KOPT-K1 (cell line): ENCODE data around the gene TUBB6.

Experiments used
- H3K27ac ChIP-seq: fragments of 200-600 bp; sonication (generic); 2 replicates; pipeline ENCODE4 v1.5.1; 2016; ENCODE audit warnings: antibody characterized with exemption, mild to moderate bottlenecking, low read depth, low read length; ENCODE audit not compliant: poor library complexity, severe bottlenecking
- H3K36me3 ChIP-seq: fragments of 200-600 bp; sonication (generic); 2 replicates; pipeline ENCODE4 v1.5.1; 2017; ENCODE audit warnings: antibody characterized with exemption, mild to moderate bottlenecking, low read length, moderate library complexity; ENCODE audit not compliant: insufficient read depth
- H3K9me3 ChIP-seq: fragments of 200-600 bp; sonication (generic); 2 replicates; pipeline ENCODE4 v1.5.1; 2017; ENCODE audit warnings: antibody characterized with exemption, low read length, mild to moderate bottlenecking; ENCODE audit not compliant: insufficient read depth, poor library complexity, severe bottlenecking

Gene TUBB6

DNA sequence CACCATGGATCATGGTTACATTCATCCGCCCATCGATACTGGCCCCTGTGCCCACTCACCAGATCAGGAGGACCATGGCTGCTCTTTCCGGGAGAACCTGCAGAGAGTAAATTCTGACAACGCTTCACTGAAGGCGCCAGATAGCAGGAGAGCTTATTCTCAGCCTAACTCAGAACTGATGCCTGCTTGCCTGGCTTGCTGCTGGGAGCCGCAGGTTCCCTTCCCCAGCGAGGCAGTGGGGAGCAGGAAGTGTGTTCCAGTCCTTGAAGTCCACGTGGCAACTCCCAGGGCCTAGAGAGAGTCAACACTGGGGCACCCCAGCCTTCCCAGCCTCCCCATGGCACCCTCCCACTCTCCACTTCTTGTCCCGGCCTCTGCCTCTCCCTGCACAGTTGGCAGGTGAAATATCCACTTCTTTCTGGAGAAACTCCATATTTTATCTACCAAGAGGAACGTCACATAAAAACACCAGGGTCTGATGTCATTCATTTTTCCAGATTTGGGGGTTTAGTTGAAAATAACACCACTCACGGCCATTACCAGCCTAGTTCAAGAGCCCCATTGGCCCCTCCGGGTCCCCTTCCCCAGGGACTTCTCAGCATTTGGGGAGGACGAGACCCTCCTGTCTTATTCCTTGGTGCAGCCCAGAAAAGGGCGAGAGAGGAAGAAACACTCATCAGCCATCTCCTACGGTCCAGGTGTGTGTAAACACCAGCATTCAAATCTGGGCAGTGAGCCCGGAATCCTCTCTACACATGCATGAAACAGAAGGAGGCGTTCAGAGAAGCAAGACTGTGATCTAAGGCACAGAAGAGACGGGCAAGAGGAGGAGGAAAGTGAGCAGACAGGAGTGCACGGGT is 3.5 kb upstream of the TUBB6 start:
- Histone ChIP-seq H3K9me3 (peaks cover 15% of the 10 kb centered on the region), H3K27ac (no peak overlapping the region), H3K36me3 (no peaks in the 10 kb centered on the region)

DNA sequence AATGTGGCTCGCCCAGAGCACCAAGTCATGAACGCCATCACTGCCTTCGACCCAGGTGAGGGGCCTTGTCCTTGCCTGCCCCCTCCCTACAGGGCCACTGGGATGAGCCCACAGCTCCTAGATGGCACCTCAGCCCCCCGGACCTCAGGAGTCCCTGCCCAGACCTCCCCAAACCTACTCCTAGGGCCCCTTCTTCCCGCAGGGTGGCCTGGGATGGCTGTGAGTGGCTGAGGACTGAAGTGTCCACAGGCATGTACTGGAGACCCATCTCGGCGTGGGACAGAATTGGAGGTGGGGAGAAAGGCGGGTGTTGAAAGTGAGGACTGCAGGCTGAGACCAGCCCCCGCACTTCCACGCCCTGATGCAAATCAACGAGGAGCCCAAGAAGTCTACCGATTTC is 2.8 kb upstream of the TUBB6 start:
- no peaks in the 10 kb centered on the region for H3K36me3 ChIP-seq
- peaks cover 17% of the 10 kb centered on the region for H3K9me3 ChIP-seq
- no peak overlapping the region for H3K27ac ChIP-seq

DNA sequence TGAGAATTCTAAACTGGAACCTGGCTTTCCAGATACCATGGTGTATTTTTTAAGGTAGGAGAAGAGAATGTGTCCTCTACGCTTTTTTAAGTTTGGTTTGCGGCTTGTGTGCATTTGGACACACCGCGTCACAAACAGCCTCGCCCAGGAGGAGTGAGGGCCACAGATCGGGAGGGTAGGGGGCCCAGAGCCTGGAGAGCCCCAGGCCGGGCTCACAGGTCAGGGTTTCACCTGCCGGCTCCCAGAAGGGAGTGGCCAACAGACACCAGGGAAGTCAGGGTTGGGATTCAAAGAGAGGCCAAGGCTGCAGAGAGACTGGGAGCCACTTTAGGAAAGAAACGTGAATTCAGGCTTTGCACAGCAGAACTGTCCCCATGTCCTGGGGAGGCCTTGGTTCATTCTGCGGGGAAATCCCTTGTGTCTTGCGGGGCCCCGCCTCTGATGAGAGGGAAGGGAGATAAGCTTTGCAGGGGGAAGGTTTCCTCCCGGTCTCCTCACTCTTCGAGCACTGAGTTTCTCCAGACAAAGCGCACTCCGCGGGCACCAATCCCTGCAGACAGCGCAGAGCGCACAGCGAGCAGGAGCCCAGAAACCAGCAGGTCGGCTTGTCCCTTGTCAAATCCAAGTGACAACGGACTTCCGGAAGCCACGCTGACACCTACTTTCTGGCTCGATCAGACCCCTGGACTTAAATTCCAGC is 2.0 kb upstream of the TUBB6 start:
- Histone ChIP-seq H3K27ac (no peak overlapping the region), H3K36me3 (no peaks in the 10 kb centered on the region), H3K9me3 (peaks cover 17% of the 10 kb centered on the region)

DNA sequence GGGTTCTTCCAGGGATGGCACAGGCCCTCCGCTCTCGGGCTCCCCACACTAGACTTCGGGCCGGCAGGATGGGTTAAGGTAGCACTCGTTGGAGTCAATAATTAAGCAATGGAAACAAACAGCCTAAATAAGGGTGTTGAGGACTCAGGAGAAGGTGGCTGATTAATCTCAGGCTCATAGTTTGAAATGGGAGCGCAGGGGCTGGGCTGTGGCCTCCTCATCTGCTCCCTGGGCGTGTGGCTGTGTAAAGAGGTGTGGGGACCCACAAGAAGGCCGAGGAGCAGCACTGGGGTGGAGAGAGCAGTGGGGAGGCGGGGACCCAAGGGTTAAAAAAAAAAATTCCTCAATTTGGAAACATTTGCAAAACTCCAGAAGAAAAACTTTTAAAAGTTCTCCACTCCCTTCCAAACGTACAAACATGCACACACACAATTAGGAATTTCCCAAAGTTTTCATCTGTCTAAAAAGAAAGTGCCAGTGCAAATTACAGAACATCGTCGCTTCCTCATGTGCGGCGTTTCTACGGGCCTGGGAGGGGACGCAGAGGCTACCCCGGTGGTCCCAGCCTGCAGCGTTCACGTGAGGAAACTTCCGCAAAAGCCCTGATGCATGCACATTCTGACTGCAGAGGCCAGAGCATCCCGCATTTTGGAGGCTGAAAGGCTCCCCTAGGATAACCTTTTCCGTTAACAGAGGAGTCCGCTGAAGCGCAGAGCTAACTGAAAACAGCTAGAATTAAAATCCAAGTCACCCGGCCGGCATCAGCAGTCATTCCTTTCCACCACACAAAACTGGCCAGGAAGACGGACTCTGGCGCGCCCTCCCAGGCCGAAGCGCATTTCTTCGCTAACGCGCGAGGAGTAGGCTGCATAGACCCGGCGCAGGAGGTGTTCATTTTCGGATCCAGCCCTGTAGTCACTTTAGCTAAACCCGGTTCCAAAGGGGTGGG is 1.0 kb upstream of the TUBB6 start:
- Histone ChIP-seq H3K27ac (no peak overlapping the region), H3K36me3 (no peaks in the 10 kb centered on the region), H3K9me3 (peaks cover 26% of the 10 kb centered on the region)

DNA sequence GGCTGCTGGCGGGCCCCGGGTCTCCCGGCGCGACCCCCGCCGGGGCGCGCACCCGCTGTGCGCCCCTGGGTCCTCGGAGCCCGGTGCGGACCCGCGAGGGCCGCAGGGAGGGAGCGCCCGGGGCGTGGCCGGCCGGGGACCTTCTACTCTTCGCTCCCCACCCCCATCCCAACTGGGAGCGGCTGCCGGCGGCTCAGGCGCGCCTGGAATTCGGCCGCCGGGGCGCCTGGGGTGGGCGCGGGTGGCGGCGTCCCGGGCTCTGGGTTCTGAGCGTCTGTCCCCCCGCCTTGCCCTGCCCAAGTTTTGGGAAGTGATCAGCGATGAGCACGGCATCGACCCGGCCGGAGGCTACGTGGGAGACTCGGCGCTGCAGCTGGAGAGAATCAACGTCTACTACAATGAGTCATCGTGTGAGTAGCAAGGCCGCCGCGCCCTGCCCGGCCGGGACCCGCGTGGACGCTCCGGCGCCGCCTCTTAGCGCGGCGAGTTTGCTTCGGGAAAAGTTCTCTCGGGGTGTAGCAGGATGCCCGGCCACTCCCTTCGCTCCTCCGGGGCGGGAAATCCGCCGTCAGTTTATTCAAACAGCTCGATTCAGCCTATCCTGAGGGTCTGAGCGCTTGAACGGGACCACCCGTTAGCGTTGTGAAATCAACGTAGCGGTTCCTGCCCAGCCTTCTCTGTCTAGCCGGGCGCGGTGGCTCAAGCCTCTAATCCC is 502 bp downstream of the TUBB6 start:
- H3K27ac ChIP-seq, result no peak overlapping the region
- no peaks in the 10 kb centered on the region for H3K36me3 ChIP-seq
- H3K9me3 ChIP-seq, result peaks cover 33% of the 10 kb centered on the region

DNA sequence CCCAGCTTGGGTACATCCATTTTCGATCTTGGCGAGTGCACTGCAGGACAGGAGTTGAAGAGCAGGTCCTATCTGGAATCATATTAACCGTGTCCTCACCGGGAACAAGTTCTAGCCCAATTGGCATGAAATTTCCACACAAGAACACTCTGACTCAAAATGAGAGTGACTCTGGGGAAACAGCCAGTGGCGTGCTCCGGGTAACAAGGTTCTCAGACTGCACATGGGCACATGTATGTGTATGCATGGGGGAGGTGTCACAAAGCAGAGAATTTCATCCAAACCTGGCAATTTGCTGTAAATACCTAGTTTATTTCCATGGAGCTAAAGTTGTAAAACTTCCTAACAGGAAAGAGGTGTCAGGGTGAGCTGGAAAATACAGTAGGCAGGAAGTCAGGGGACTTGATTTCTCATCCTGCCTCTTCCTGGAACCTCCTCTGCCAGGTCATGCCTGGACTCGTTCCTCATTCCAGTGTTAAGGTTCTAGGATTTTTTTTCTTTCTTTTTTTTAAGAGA is 1.7 kb downstream of the TUBB6 start:
- Histone ChIP-seq H3K27ac (no peak overlapping the region), H3K36me3 (no peaks in the 10 kb centered on the region), H3K9me3 (peaks cover 33% of the 10 kb centered on the region)

DNA sequence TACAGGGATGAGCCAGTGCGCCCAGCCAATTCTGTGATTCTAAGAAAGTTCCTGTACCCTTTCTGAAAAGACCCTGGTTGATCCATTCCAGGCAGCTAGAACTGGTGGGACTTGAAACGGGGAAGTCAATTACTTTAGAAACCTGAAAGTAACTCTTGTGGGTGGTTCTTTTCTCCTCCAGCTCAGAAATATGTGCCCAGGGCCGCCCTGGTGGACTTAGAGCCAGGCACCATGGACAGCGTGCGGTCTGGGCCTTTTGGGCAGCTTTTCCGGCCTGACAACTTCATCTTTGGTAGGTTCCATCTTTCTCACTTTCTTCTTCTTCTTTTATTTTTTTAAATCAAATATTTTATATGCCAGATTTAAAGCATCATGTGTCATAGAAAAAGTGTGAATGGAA is 2.7 kb downstream of the TUBB6 start:
- Histone ChIP-seq H3K27ac (no peak overlapping the region), H3K36me3 (no peaks in the 10 kb centered on the region), H3K9me3 (peaks cover 33% of the 10 kb centered on the region)

DNA sequence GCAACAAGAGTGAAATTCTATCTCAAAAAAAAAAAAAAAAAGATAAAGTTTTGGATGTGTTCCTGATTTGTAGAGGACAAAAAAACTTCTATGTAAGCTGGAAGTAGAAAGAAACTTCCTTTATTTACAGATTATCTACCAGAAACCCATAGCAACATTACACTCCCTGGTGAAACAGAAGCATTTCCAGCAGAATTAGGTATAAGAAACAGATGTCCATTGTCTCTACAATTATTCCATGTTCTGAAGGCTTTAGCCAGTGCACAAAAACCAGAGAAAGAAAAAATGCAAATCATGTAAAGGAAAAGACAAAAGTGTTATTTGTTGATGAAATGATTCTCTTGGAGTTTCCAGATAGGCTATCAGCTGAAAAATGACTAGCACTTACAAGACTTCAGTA is 4.9 kb downstream of the TUBB6 start:
- Histone ChIP-seq H3K27ac (no peak overlapping the region), H3K9me3 (peaks cover 33% of the 10 kb centered on the region), H3K36me3 (no peaks in the 10 kb centered on the region)

DNA sequence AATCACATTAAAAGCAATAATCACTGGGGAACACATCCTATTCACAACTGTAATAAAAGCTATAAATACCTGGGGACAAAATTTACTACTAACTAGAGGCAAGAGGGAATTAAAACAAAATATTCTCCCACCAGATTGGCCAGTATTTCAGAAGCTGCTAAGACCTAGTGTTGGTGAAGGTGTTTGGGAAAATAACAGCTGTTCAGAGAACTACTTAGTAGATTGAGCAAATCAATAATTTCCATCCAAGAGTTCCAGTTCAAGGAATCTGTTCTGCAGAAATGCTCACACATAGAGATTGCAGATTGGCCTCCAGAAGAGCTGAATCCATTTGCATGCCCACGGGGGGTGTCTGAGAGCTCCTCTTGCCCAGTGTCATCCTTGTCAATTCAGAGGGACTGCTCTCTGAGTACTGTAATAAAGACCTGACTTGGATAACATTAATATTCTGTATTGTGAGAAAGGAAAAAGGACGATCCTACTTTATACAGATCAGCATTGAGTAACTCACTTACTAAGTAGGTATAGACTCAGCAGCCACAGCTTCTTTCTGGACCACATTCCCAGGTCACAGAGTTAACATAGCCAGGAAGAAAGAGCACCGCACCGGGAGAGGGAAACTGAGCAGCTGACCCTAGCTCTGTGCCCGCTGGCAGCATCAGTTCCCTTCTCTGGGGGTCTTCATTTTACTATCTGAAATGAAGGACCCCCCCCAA is 5.6 kb downstream of the TUBB6 start:
- H3K36me3 ChIP-seq, result no peaks in the 10 kb centered on the region
- H3K27ac ChIP-seq, result no peak overlapping the region
- peaks cover 27% of the 10 kb centered on the region for H3K9me3 ChIP-seq

DNA sequence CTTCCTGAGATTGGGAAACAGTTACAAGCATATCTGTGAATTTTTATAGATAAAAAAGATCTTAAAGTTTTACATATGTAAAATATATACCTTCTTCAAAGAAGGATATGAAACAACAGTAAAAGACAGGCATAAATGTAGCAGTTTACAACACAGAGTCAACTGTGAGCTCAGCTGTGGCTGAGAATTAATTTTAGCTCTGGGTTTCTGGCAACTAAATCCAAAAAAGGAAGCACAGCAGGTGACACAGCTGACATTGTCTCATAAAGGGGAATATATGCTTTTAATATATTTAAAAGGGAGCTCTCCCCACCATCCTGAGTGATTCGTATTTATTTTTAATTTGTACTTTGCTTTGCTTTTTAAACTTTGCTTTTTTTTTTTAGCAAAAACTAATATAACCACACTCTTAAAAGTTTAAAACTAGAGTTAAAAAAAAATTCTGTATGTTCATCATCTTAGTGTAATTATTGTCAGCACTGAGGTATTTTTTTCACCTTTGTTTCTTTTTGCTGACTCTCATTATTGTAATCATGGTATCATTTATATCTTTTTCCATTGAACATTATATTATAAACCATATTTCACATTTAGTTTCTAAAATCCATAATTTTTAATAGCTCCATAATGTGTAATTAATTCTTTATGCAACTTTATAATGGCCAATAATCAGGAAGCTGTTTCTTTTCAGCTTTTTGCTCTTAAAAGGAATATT is 6.7 kb downstream of the TUBB6 start:
- Histone ChIP-seq H3K27ac (no peak overlapping the region), H3K36me3 (no peaks in the 10 kb centered on the region), H3K9me3 (peaks cover 17% of the 10 kb centered on the region)

DNA sequence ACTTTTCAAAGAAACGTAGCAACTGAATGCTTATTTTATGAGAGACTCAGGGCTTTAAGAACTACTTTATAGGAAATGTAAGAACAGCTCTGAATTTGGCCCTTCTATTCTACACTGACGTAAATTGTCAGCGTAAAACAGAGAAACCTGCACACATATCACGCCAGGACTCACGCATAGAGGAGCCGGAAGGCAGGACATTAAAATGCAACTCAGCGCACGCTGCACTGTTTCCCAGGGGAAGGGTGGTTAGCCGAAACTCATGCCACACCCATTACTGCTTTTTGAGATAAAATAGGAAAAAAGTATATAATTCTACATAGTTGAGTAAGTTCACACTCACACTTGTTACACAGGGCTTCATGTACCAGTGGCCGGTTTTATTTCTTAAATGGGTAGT is 7.4 kb downstream of the TUBB6 start:
- Histone ChIP-seq H3K9me3 (peaks cover 16% of the 10 kb centered on the region), H3K36me3 (no peaks in the 10 kb centered on the region), H3K27ac (no peak overlapping the region)

DNA sequence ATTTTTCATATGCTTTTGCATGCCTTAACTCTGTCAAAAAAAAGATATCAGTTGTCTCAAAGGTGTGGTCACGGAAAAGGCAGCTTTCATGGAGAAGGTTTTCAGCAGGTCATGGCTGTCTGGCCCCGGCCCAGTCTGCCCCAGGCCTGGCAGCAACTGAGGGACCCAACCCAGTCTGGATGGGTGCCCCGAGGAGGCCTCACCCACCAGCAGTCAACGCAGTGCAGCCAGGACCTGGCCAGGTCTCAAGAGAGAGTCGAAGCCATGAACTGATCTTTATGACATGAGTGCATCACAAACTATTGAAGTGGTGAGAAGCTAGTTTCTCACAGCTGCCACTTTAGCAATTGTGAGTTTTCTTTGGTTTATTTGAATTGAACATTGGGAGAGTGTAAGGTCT is 7.9 kb downstream of the TUBB6 start:
- Histone ChIP-seq H3K27ac (no peak overlapping the region), H3K36me3 (no peaks in the 10 kb centered on the region), H3K9me3 (peaks cover 16% of the 10 kb centered on the region)

DNA sequence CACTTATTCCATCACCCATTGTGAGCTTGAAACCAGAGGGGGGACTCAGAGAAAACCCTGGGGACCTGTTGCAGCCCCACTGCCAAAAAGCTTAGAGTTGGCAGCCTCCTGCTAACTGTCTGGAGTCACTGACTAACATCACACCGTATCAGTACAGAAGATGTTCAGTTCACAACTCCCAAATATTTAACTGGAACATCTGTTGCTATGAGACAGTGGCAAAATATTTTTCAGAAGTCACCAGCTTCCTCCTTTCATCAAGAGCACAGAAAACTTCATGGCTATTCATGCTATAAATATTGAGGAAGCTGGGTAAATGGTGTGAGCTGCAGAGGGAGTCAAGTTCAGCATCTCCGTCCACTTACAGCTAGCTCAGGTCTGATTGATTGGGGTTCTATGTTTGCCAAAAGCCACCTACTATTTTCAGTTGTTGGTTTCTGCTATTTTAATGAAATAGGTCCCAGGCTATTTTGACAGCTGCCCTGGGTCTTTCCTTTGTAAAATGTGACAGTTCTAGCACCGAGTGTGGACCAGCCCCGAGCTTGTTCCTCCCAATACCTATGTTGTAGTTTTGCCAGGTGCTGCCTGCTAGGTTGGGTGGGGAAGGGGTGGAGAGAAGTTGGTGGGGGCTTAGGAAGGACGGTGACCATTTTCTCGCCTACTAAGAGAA is 9.8 kb downstream of the TUBB6 start:
- Histone ChIP-seq H3K36me3 (no peaks in the 10 kb centered on the region), H3K9me3 (no peaks in the 10 kb centered on the region), H3K27ac (no peak overlapping the region)
